ENCODE measurements around the gene TACR1. TPM values are rescaled to one million over a fixed set of nuclear protein-coding genes. Genes with fewer than 3 reads are reported as not detected.
A peak's percentile ranks its signal among the peaks of the same experiment; 100 is the strongest.

TACR1 gene
- total RNA-seq, 4 donors from 2014 or later, result 1.2 to 6.5 (median 2.7) TPM

DNA sequence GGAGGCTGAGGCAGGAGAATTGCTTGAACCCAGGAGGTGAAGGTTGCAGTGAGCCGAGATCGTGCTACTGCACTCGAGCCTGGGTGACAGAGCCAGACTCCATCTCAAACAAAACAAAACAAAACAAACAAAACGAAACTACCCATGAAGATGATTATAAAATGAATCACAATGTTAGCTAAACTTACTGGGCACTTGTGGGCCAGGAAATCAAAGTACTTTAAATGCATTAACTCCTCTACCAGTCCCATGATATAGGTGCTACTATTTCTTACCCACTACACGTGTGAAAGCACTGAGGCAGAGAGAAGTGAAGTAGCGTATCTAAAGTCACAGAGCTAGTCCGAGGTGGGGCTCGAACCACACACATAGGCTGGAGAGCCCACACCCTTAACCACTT is 187.2 kb downstream of the TACR1 start:
- intact Hi-C loops (cut with DNase I), result no loop called here
- no peak for TF ChIP-seq EP300 (IDR thresholded peaks at IDR 0.05)
- TF ChIP-seq POLR2A (IDR thresholded peaks at IDR 0.05; ENCODE audit: low read depth), result no peak
- TF ChIP-seq, protein P1, sequence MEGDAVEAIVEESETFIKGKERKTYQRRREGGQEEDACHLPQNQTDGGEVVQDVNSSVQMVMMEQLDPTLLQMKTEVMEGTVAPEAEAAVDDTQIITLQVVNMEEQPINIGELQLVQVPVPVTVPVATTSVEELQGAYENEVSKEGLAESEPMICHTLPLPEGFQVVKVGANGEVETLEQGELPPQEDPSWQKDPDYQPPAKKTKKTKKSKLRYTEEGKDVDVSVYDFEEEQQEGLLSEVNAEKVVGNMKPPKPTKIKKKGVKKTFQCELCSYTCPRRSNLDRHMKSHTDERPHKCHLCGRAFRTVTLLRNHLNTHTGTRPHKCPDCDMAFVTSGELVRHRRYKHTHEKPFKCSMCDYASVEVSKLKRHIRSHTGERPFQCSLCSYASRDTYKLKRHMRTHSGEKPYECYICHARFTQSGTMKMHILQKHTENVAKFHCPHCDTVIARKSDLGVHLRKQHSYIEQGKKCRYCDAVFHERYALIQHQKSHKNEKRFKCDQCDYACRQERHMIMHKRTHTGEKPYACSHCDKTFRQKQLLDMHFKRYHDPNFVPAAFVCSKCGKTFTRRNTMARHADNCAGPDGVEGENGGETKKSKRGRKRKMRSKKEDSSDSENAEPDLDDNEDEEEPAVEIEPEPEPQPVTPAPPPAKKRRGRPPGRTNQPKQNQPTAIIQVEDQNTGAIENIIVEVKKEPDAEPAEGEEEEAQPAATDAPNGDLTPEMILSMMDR (IDR thresholded peaks at IDR 0.05), result no peak
- TF ChIP-seq POLR2AphosphoS5 (IDR thresholded peaks at IDR 0.05), result no peak
- H3K4me1 ChIP-seq, result no peaks in the 10 kb centered on the region
- DNase-seq (ENCODE audit: extremely low spot score), result no peak
- H3K9me3 ChIP-seq, result peaks cover 0 to 6% (median 2%) of the 10 kb centered on the region in 4 donors
- no peaks in the 10 kb centered on the region for H3K36me3 ChIP-seq
- no peak overlapping the region for H3K4me3 ChIP-seq
- no peak overlapping the region for H3K27ac ChIP-seq (replicated peaks in 1 of 4)
- 93% methylated on average over 8 of the region's 8 CpGs for WGBS
- H3K27me3 ChIP-seq, result no peaks in the 10 kb centered on the region

DNA sequence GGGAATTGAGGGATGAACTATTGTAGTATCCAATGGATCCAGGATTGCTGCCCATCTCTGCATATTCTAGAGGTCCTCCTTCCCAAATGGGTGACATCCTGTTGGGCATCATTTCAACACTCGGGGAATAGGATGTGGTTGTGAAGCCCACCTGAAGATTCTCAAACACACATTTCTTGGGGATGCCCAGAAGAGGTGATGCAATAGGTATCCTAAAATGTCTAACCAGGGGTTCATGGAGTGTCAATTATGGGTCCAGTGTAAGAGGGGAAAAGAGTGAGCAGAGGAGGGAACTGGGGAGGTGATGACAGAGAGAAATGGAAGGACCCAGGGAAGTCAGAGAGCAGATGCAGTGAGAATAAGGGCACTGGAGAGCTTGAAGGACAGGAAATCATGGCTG is 188.7 kb downstream of the TACR1 start:
- no peak overlapping the region for H3K4me3 ChIP-seq
- intact Hi-C loops (cut with DNase I), result no loop called here

DNA sequence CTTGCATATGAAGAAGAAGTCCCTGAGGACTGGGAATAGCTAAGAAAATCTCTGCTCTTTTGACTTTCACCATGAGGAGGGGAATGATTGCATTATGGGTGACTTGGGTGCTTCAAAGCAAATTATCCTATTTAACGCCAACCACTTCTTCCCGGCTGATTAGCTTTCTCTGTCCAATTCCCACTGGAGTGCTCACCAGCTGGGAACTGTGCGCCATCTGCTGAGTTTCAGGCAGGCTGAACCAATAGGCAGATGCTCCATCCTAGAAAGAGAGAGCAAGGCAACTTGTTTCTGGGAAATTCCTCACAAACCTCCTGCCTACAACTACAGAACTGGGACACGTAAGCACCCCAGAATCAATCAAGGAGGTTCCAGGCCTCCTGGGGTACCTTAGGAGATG is 191.5 kb downstream of the TACR1 start:
- no peaks in the 10 kb centered on the region for H3K9me3 ChIP-seq
- H3K4me1 ChIP-seq, result no peaks in the 10 kb centered on the region
- H3K27ac ChIP-seq (replicated peaks in 1 of 4), result no peak overlapping the region
- H3K27me3 ChIP-seq, result no peaks in the 10 kb centered on the region
- WGBS, result 89% methylated on average over 4 of the region's 4 CpGs
- no peaks in the 10 kb centered on the region for H3K36me3 ChIP-seq
- H3K4me3 ChIP-seq, result no peak overlapping the region
- intact Hi-C loops (cut with DNase I), result no loop called here
- no peak for DNase-seq (ENCODE audit: extremely low spot score)
- TF ChIP-seq, protein P1 (IDR thresholded peaks at IDR 0.05), result no peak
- no peak for TF ChIP-seq POLR2AphosphoS5 (IDR thresholded peaks at IDR 0.05)
- no peak for TF ChIP-seq POLR2A (IDR thresholded peaks at IDR 0.05; ENCODE audit: low read depth)

More for the DNA sequence above, 188.7 kb downstream of the TACR1 start:
- peak; percentile 37 for DNase-seq (ENCODE audit: extremely low spot score)
- no peaks in the 10 kb centered on the region for H3K4me1 ChIP-seq
- H3K9me3 ChIP-seq, result peaks cover 0 to 6% (median 2%) of the 10 kb centered on the region in 4 donors
- no peaks in the 10 kb centered on the region for H3K27me3 ChIP-seq
- no peak overlapping the region for H3K27ac ChIP-seq (replicated peaks in 1 of 4)
- no peaks in the 10 kb centered on the region for H3K36me3 ChIP-seq
- WGBS, result 88% methylated on average over 1 of the region's 1 CpG
- TF ChIP-seq POLR2A (IDR thresholded peaks at IDR 0.05; ENCODE audit: low read depth) (no peak), POLR2AphosphoS5 (IDR thresholded peaks at IDR 0.05) (no peak), EP300 (IDR thresholded peaks at IDR 0.05) (no peak)
- TF ChIP-seq, protein P1 (IDR thresholded peaks at IDR 0.05), result no peak

DNA sequence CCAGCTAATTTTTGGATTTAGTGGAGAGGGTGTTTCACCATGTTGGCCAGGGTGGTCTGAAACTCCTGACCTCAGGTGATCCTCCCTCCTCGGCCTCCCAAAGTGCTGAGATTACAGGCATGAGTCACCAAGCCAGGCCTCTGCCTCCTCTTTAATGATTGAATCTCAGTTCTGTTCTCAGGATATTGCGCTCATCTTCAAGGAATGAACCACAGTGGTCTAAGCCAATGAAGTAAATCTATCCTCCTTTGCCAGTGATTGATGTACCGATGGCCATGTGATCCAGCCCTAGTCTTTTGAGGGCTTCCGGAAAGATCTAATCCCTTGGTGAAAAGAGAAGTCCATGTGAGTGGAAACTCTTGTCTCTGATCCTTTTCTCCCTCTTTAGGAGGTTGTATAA is 192.3 kb downstream of the TACR1 start:
- 94% methylated on average over 4 of the region's 4 CpGs for WGBS
- no peak overlapping the region for H3K4me3 ChIP-seq

More for the DNA sequence above, 192.3 kb downstream of the TACR1 start:
- Histone ChIP-seq H3K36me3 (no peaks in the 10 kb centered on the region), H3K27me3 (no peaks in the 10 kb centered on the region), H3K27ac (replicated peaks in 1 of 4) (no peak overlapping the region), H3K9me3 (no peaks in the 10 kb centered on the region), H3K4me1 (no peaks in the 10 kb centered on the region)
- DNase-seq (ENCODE audit: extremely low spot score), result no peak
- TF ChIP-seq POLR2A (IDR thresholded peaks at IDR 0.05; ENCODE audit: low read depth), result no peak
- no peak for TF ChIP-seq EP300 (IDR thresholded peaks at IDR 0.05)
- TF ChIP-seq POLR2AphosphoS5 (IDR thresholded peaks at IDR 0.05), result no peak
- TF ChIP-seq, protein P1 (IDR thresholded peaks at IDR 0.05), result no peak
- intact Hi-C loops (cut with DNase I), result no loop called here
